Measurements from ENCODE around the gene CREB5.

Gene CREB5

GRCh38 chr7:28697913-28698563 lies 285.7 kb downstream of the CREB5 start:
- TF ChIP-seq, protein P1, sequence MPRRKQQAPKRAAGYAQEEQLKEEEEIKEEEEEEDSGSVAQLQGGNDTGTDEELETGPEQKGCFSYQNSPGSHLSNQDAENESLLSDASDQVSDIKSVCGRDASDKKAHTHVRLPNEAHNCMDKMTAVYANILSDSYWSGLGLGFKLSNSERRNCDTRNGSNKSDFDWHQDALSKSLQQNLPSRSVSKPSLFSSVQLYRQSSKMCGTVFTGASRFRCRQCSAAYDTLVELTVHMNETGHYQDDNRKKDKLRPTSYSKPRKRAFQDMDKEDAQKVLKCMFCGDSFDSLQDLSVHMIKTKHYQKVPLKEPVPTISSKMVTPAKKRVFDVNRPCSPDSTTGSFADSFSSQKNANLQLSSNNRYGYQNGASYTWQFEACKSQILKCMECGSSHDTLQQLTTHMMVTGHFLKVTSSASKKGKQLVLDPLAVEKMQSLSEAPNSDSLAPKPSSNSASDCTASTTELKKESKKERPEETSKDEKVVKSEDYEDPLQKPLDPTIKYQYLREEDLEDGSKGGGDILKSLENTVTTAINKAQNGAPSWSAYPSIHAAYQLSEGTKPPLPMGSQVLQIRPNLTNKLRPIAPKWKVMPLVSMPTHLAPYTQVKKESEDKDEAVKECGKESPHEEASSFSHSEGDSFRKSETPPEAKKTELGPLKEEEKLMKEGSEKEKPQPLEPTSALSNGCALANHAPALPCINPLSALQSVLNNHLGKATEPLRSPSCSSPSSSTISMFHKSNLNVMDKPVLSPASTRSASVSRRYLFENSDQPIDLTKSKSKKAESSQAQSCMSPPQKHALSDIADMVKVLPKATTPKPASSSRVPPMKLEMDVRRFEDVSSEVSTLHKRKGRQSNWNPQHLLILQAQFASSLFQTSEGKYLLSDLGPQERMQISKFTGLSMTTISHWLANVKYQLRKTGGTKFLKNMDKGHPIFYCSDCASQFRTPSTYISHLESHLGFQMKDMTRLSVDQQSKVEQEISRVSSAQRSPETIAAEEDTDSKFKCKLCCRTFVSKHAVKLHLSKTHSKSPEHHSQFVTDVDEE (CRISPR knock-in tag; IDR thresholded peaks at IDR 0.05) = no peak
- TF ChIP-seq ISL1 (CRISPR knock-in tag; IDR thresholded peaks at IDR 0.05) = no peak
- TF ChIP-seq BACH2 (CRISPR knock-in tag; IDR thresholded peaks at IDR 0.05; ENCODE audit: borderline replicate concordance) = no peak
- TF ChIP-seq CREB5 (CRISPR knock-in tag; IDR thresholded peaks at IDR 0.05; ENCODE audit: low read depth) = no peak
- no peak for TF ChIP-seq ARNTL (CRISPR knock-in tag; IDR thresholded peaks at IDR 0.05; ENCODE audit: borderline replicate concordance, low read depth)
- no peak for TF ChIP-seq ESRRG (CRISPR knock-in tag; IDR thresholded peaks at IDR 0.05)
- no peak for TF ChIP-seq CSRNP3 (CRISPR knock-in tag; IDR thresholded peaks at IDR 0.05)
- TF ChIP-seq ZNF565 (CRISPR knock-in tag; conservative IDR thresholded peaks at IDR 0.05; ENCODE audit: low read depth) = no peak
- no peak for TF ChIP-seq GLIS3 (CRISPR knock-in tag; IDR thresholded peaks at IDR 0.05)
- no peak for TF ChIP-seq ZNF70 (CRISPR knock-in tag; IDR thresholded peaks at IDR 0.05)
- TF ChIP-seq ZFP3 (CRISPR knock-in tag; IDR thresholded peaks at IDR 0.05) = no peak
- ATAC-seq = no peak

DNA sequence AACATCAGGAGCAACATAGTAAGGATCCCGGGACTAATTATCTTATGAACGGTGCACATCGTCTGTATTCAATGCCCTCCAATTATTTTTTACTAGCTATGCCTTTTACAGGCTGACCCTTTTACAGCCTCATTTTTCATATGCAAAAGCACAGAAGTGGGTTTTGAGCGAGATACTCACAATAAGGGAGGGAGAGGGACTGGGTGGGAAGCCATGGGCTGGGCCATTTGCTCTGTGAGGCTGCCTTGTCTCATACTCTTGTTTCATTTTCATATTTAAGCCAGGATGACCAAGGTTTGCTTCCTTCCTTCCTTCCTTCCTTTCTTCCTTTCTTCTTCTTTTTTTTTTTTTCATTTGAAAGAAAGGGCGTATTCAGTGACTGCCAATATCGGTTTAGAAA lies 286.5 kb downstream of the CREB5 start:
- TF ChIP-seq TCF4 (CRISPR knock-in tag; IDR thresholded peaks at IDR 0.05; ENCODE audit: borderline replicate concordance) = no peak
- no peak for TF ChIP-seq PPARA (CRISPR knock-in tag; IDR thresholded peaks at IDR 0.05; ENCODE audit: borderline replicate concordance)
- ATAC-seq = no peak

DNA sequence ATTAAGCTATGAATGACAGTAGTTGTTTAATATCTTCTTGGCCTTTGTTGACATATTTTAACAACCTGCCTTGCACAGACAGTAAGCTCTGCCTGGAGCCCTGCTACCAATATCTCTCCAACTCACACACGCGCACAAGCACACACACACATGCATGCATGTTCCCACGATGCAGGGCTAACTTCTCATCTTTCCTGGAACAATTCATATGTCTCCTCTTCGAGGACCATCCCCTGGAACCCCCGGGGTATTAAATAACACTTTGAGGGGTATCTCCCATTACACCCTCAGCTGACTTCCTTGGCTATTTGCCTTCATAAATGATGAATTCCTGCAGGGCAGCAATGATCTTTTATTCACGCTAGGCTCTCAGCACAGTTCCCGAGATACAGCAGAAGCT lies 287.8 kb downstream of the CREB5 start:
- TF ChIP-seq PATZ1 (CRISPR knock-in tag; IDR thresholded peaks at IDR 0.05; ENCODE audit: borderline replicate concordance) = no peak
- no peak for TF ChIP-seq SNAI2 (CRISPR knock-in tag; IDR thresholded peaks at IDR 0.05)
- TF ChIP-seq, protein P1 (CRISPR knock-in tag; IDR thresholded peaks at IDR 0.05) = no peak
- TF ChIP-seq, protein P2, sequence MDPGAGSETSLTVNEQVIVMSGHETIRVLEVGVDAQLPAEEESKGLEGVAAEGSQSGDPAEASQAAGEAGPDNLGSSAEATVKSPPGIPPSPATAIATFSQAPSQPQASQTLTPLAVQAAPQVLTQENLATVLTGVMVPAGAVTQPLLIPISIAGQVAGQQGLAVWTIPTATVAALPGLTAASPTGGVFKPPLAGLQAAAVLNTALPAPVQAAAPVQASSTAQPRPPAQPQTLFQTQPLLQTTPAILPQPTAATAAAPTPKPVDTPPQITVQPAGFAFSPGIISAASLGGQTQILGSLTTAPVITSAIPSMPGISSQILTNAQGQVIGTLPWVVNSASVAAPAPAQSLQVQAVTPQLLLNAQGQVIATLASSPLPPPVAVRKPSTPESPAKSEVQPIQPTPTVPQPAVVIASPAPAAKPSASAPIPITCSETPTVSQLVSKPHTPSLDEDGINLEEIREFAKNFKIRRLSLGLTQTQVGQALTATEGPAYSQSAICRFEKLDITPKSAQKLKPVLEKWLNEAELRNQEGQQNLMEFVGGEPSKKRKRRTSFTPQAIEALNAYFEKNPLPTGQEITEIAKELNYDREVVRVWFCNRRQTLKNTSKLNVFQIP (CRISPR knock-in tag; IDR thresholded peaks at IDR 0.05; ENCODE audit: borderline replicate concordance, low read depth) = no peak
- no peak for TF ChIP-seq PPARA (CRISPR knock-in tag; IDR thresholded peaks at IDR 0.05; ENCODE audit: borderline replicate concordance)
- no peak for TF ChIP-seq ZNF8 (CRISPR knock-in tag; IDR thresholded peaks at IDR 0.05)
- no peak for TF ChIP-seq ZFP3 (CRISPR knock-in tag; IDR thresholded peaks at IDR 0.05)
- TF ChIP-seq TCF4 (CRISPR knock-in tag; IDR thresholded peaks at IDR 0.05; ENCODE audit: borderline replicate concordance) = no peak
- no peak for TF ChIP-seq ZFP30 (CRISPR knock-in tag; IDR thresholded peaks at IDR 0.05)
- no peak for TF ChIP-seq OSR1 (CRISPR knock-in tag; IDR thresholded peaks at IDR 0.05)
- no peak for TF ChIP-seq CSRNP3 (CRISPR knock-in tag; IDR thresholded peaks at IDR 0.05)
- TF ChIP-seq ARNTL (CRISPR knock-in tag; IDR thresholded peaks at IDR 0.05; ENCODE audit: borderline replicate concordance, low read depth) = no peak
- ATAC-seq = peak; percentile 12; the same call in 2 of the 3 replicates

Data from SK-N-SH treated with all-trans-retinoic acid at 6 μM for 48 hours (cell line).